Keratinocyte (primary cell): Measurements from ENCODE around the gene SACM1L. TPM values are rescaled to one million over a fixed set of nuclear protein-coding genes. Genes with fewer than 3 reads are reported as not detected.

Experiments used
- DNase-seq: peaks from one replicate; pipeline ENCODE4 v3.0.0-alpha.2; 2011; ENCODE audit warnings: low read depth, missing footprints, low spot score
- FAIRE-seq: peaks from 2 replicates; lab custom pipeline; 2011; peaks lifted over from hg19 to GRCh38; lab: Jason Lieb, UNC
- H2AFZ ChIP-seq: 2 replicates; pipeline ENCODE4 v1.6.0; 2012; ENCODE audit warnings: low read length, control low read depth, inconsistent platforms; ENCODE audit not compliant: control insufficient read depth
- H3K27ac ChIP-seq: 2 replicates; pipeline ENCODE4 v1.5.1; 2011; ENCODE audit warnings: low read length; ENCODE audit not compliant: control insufficient read depth, insufficient read depth
- H3K27me3 ChIP-seq: 3 replicates; pipeline ENCODE4 v1.6.0; 2011; ENCODE audit warnings: low read length; ENCODE audit not compliant: control insufficient read depth, insufficient read depth; ENCODE audit errors: extremely low read depth
- H3K36me3 ChIP-seq, 2 experiments: 2 replicates in 1 of 2; 3 replicates in 1 of 2; pipeline ENCODE4 v1.5.1; 2011; ENCODE audit warnings: low read length in 2 of 2, mild to moderate bottlenecking in 1 of 2; ENCODE audit not compliant: control insufficient read depth in 2 of 2, insufficient read depth in 2 of 2; ENCODE audit errors: extremely low read depth in 1 of 2
- H3K4me1 ChIP-seq: 3 replicates; pipeline ENCODE4 v1.5.1; 2011; ENCODE audit warnings: low read length; ENCODE audit not compliant: control insufficient read depth, insufficient read depth; ENCODE audit errors: extremely low read depth
- H3K4me2 ChIP-seq: 3 replicates; pipeline ENCODE4 v1.6.0; 2011; ENCODE audit warnings: low read depth, low read length; ENCODE audit not compliant: control insufficient read depth, insufficient read depth; ENCODE audit errors: extremely low read depth
- H3K4me3 ChIP-seq, 3 experiments: fragments of 200-600 bp in 1 of 3; sonication (generic) in 1 of 3; 2 replicates in 2 of 3; 3 replicates in 1 of 3; pipeline ENCODE4 v1.5.1; 2011 to 2016; ENCODE audit warnings: low read length in 3 of 3, mild to moderate bottlenecking in 3 of 3, control low read depth in 2 of 3, inconsistent platforms in 1 of 3, low read depth in 1 of 3, mixed read lengths in 1 of 3, mixed run types in 1 of 3, moderate library complexity in 1 of 3; ENCODE audit not compliant: control insufficient read depth in 2 of 3, insufficient read depth in 2 of 3; ENCODE audit errors: extremely low read depth in 1 of 3
- H3K79me2 ChIP-seq: 2 replicates; pipeline ENCODE4 v1.6.0; 2012; ENCODE audit warnings: low read length; ENCODE audit not compliant: control insufficient read depth, insufficient read depth
- H3K9ac ChIP-seq: 3 replicates; pipeline ENCODE4 v1.6.0; 2011; ENCODE audit warnings: low read length; ENCODE audit not compliant: control insufficient read depth, insufficient read depth; ENCODE audit errors: extremely low read depth
- H3K9me1 ChIP-seq: 3 replicates; pipeline ENCODE4 v1.6.0; 2011; ENCODE audit warnings: low read length; ENCODE audit not compliant: control insufficient read depth, insufficient read depth; ENCODE audit errors: extremely low read depth
- H3K9me3 ChIP-seq: 2 replicates; pipeline ENCODE4 v1.5.1; 2012; ENCODE audit warnings: low read depth, low read length; ENCODE audit not compliant: control insufficient read depth
- H4K20me1 ChIP-seq: 3 replicates; pipeline ENCODE4 v1.6.0; 2011; ENCODE audit warnings: low read length; ENCODE audit not compliant: control insufficient read depth, insufficient read depth; ENCODE audit errors: extremely low read depth
- CTCF ChIP-seq, 3 experiments: IDR thresholded peaks in 1 of 3; conservative IDR thresholded peaks in 1 of 3; optimal IDR thresholded peaks in 1 of 3; 2 replicates in 2 of 3; 3 replicates in 1 of 3; pipeline versions ENCODE3 to v1.5.1; 2011; ENCODE audit warnings: low read length in 3 of 3, mild to moderate bottlenecking in 3 of 3, moderate library complexity in 2 of 3, control low read depth in 1 of 3, inconsistent platforms in 1 of 3; ENCODE audit not compliant: insufficient read depth in 2 of 3; ENCODE audit errors: extremely low read depth in 1 of 3
- EZH2 ChIP-seq: IDR thresholded peaks from one replicate; pipeline ENCODE4 v1.6.1; 2012; ENCODE audit warnings: inconsistent platforms, mild to moderate bottlenecking, low read length, moderate library complexity
- dilution Hi-C: fragments of 300-500 bp; cut with MboI; formaldehyde crosslinking; loops from one replicate; pipeline ENCODE4 v1.7.0; 2020; ENCODE audit warnings: low sequenced_read_pairs; ENCODE audit not compliant: extremely low pct_ligation_motif_present
- polyA plus RNA-seq, 5 experiments: library from polyadenylated mRNA; depleted of rRNA in 3 of 5; stranded (reverse) in 3 of 5; stranded (forward) in 1 of 5; unstranded in 1 of 5; fragments of >200 nt; gene quantifications; 1 replicate in 1 of 5; 2 replicates in 3 of 5; 3 replicates in 1 of 5; pipeline versions ENCODE4 v1.2.1 to v1.2.3, GENCODE V29; 2011 to 2012; ENCODE audit warnings: missing spikeins in 2 of 5, low read depth in 1 of 5, low replicate concordance in 1 of 5

The SACM1L gene
- polyA plus RNA-seq, 1 donor (not counting 4 experiments of a cell fraction or from before 2014, with no cell fraction given): 44.3 TPM

DNA sequence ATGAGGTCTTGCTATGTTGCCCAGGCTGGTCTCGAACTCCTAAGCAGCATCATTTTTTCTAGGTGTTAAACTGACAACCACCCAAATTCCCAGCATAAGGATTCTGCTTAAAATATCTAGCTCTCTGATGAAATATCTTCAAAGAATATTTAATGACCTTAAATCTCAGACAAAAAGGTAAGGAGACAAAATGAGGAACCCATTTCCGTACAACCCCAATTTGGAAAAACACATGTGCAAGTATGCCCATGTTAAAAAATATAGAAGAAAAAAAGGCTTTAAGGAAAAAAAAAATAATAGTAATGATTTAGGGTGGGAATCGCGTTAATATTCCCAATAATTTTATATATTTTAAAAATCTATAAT is 1.4 kb upstream of the SACM1L start:
- no peak for FAIRE-seq
- no peak overlapping the region for H3K27ac ChIP-seq
- H3K79me2 ChIP-seq: peaks cover 35% of the 10 kb centered on the region
- H2AFZ ChIP-seq: no peak overlapping the region
- peaks cover 0 to 5% of the 10 kb centered on the region in 2 experiments for H3K36me3 ChIP-seq
- peak overlapping the region in 2 of 3 experiments; percentile 34 to 69 for H3K4me3 ChIP-seq
- peak overlapping the region; percentile 69 for H3K4me2 ChIP-seq
- no peaks in the 10 kb centered on the region for H3K9me3 ChIP-seq
- dilution Hi-C loops: no loop called here
- H3K9ac ChIP-seq: no peak overlapping the region
- H4K20me1 ChIP-seq: no peaks in the 10 kb centered on the region
- no peaks in the 10 kb centered on the region for H3K9me1 ChIP-seq
- no peak for DNase-seq
- TF ChIP-seq CTCF (optimal IDR thresholded peaks at IDR 0.05 in 1 of 3, IDR thresholded peaks at IDR 0.05 in 1 of 3, conservative IDR thresholded peaks at IDR 0.05 in 1 of 3; ENCODE audit: extremely low read depth in 1 of 3, insufficient read depth in 2 of 3, low read length in 3 of 3) (no peak), EZH2 (no peak)
- H3K4me1 ChIP-seq: peaks cover 6% of the 10 kb centered on the region
- no peaks in the 10 kb centered on the region for H3K27me3 ChIP-seq

DNA sequence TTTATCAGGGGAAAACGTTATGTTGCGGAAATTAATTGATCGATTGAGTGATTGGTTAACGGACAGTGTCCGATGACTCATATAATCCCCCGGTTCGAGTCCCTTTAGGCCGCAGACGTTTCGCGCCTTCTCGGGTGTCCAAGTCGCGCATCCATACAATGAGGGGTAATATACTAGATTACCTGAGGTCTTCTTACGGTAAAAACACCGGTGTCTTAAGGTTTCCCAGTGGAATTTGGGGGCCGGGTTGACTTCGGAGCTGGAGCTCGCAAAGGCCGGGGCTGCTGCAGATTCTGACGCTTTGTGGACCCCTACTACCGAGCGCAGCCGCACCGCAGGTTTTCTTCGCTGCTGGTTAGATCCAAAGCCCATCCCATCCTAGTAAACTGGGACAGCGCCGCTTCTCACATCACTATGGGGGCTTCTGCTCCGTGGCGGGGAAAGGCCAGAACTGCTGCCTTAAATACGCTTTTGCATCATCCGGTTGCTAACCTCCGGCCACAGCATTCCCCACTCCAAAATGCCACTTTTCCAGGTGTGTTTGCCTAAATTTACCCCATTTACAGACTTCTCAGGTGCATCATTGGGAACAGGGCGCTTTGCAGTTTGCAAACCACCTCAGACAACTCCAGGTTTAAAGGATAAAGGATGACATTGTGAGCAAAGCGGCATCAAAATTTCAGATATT is 858 bp upstream of the SACM1L start:
- Histone ChIP-seq H3K79me2 (peaks cover 40% of the 10 kb centered on the region), H4K20me1 (no peaks in the 10 kb centered on the region), H3K36me3 (peaks cover 0 to 7% of the 10 kb centered on the region in 2 experiments), H3K9me1 (no peaks in the 10 kb centered on the region), H2AFZ (peak overlapping the region; percentile 78), H3K9me3 (no peaks in the 10 kb centered on the region), H3K4me1 (peaks cover 6% of the 10 kb centered on the region), H3K27ac (peak overlapping the region; percentile 32), H3K27me3 (no peaks in the 10 kb centered on the region), H3K4me3 (peak overlapping the region; percentile 34 to 69 (median 47)), H3K4me2 (peak overlapping the region; percentile 69), H3K9ac (peak overlapping the region; percentile 45)
- dilution Hi-C loops: no loop called here
- TF ChIP-seq CTCF (optimal IDR thresholded peaks at IDR 0.05 in 1 of 3, IDR thresholded peaks at IDR 0.05 in 1 of 3, conservative IDR thresholded peaks at IDR 0.05 in 1 of 3; ENCODE audit: extremely low read depth in 1 of 3, insufficient read depth in 2 of 3, low read length in 3 of 3) (no peak), EZH2 (no peak)
- FAIRE-seq (no peak), DNase-seq (peak; percentile 11)
